HG02852 (cell line): ENCODE data around the gene TH.
"Not testable (repeated sequence)": the region's sequence is repeated elsewhere in the genome, so short reads cannot be mapped to it uniquely, and the experiment has no call there.

ENCODE experiments used
- ATAC-seq: cut with Tn5 transposase; IDR thresholded peaks from one replicate; pipeline ENCODE4 v1.9.1; 2021; ENCODE audit warnings: mild to moderate bottlenecking, moderate library complexity; ENCODE audit not compliant: unreplicated experiment

Gene TH

DNA sequence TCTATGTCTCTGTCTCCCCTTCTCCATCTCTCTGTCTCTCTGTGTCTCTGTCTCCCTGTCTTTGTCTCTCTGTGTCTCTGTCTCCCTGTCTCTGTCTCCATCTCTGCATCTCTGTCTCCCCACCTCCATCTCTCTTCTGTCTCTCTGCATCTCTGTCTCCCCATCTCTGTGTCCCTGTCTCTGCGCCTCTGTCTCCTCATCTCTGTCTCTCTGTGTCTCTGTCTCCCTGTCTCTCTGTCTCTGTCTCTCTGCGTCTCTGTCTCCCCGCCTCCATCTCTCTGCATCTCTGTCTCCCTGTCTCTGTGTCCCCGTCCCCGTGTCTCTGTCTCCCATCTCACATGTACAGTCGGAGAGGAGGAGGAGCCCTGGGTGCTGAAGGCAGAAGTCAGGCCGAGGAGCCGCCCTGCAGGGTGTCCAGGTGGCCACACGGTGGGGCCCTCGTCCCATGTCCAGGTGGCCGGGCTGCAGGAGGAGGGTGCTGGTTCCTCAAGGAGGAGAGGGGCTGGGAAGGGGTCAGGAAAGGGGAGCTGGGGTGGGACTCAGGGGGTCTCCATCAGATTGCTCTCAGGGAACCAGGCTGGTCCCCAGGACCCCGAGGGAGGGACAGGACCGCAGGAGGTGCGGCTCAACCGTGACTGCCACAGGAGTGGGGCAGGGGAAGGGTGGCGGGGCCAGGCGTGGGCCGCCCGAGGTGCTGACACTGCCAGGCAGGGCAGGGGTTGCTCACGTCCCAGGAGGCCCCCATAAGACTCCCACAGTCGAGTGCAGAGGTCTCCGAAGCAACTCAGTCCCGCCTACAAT is 25.6 kb upstream of the TH start:
- ATAC-seq = no peak

DNA sequence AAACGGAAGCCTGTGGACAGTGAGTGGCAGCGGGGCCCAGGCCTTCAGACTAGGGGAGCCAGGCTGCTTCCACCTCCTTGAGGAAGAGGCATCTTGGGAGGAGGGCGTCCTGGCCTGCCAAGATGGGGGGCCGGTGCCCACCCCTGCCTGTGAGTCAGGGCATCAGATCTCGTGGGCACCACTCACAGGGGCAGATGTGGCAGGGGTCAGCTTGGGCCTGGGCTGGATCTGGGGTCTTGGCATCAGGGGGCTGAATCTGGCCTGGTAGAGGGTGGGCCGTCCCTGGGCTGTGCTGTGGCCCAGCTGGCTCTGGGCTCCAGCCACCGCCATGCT is 24.1 kb upstream of the TH start:
- no peak for ATAC-seq

DNA sequence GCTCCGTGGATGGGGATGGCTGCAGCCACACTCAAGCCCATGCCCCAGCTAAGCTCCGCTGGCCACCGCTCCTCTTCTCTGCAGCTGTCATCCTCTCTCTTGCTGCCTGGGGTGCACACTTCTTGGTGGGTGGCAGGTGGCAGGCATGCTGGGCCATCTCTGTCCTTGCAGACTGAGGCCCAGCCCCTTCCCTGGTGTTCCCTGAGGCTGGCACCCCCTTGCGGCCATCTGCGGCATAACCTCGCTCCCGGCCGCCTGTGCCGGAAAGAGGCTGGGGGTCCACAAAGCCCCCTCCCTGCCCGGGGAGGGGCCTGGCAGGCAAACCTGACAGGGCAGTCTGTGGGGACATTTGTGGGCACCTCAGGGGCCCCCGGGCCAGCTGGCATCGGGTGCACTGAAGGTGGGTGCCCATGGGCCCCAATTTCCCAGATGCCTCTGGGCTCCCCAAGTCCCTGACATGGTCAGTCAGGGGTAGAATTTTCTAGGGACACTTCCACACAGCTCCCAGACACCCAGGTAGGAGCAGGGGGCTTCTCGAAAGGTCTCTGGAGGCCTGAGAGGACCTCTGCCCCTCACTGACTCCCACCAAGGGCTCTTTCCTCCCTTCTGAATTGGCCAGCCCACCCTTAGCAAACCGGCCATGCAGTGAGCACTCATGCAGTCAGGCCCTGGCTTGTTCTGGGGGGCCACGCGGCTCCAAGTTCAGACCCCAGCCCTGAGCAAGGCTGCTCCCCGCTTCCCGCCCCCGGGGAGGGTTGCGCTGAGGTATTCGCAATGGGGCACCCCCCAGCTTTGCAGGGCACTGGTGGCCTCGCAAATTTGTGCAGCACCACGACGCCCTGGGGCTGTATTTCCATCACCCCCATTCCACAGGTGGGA is 23.5 kb upstream of the TH start:
- no peak for ATAC-seq

DNA sequence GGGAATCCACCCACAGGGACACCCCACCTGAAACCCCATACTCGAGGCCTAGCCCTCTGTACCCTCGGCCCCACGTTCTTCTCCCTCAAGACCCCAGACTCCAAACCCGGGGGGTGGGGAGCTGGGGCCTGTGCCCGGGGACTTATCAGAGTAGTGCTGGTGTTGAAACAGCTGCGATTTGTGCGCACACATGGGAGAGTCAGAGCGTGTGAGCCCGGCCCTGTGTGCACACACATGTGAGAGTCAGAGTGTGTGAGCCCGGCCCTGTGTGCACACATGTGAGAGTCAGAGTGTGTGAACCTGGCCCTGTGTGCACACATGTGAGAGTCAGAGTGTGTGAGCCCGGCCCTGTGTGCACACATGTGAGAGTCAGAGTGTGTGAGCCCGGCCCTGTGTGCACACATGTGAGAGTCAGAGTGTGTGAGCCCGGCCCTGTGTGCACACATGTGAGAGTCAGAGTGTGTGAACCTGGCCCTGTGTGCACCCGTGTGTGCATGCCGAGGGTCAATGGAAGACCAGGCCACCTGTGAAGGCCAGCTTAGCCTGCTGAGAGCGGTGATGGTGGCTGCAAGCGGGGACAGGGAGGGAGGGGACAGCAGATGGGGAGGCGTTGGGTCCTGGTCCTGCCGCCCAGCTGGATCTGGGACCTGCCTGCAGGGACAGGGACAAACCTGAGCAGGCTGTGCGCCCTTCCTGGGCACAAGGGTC is 22.4 kb upstream of the TH start:
- not testable (repeated sequence) for ATAC-seq

DNA sequence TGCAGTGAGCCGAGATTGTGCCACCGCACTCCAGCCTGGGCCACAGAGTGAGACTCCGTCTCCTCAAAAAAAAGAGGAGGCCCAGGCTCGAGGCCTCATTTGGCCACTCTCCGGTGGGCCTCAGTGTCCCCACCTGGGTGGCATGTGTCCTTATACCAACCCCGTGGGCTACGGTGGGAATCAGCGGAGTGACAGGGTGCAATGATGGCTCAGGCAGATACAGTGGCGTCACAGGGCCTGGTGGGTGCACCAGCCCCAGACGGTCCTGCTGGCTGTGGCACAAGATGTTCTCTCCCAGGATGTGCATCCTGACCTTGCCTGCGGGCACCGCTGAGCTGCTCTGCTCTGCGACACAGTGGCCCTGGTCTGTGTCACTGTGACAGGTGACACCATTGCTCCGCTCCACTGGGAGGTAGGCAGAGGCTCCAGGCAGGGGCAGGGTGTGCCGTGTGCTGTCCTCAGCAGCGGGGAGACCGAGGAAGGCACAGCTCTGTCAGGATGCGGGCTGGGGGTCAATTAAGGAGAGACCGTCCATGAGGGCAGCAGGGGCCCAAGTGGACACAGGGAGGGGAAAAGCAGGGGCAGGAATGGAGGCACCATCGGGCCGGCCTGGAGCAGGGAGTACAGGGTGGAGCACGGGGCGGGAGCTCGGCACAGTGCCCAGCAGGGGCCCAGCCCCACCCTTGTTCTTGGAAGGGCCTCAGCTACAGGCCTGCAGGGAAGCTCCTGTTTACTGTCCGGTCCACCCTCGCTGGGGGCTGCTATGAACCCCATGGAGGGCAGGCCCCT is 21.7 kb upstream of the TH start:
- ATAC-seq = no peak

DNA sequence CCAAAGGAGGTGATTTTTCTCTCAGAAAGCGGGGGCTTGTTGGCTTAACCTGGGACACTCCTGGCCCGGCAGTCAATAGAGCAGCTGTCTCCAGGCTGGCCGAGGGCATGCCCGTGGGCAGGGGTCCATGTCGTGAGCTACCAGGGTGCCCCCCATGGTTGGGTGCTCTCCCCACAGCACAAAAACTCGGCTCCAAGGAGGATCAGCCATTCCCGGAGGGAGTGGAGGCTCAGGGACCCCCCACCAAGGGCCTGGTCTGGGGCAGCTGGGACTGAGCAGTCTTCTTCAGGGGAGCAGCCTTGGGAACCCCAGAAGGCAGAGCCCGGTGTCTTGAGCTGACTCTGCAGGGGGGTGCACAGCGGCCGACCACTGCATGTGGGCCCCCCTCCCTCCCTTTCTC is 20.8 kb upstream of the TH start:
- ATAC-seq = no peak

DNA sequence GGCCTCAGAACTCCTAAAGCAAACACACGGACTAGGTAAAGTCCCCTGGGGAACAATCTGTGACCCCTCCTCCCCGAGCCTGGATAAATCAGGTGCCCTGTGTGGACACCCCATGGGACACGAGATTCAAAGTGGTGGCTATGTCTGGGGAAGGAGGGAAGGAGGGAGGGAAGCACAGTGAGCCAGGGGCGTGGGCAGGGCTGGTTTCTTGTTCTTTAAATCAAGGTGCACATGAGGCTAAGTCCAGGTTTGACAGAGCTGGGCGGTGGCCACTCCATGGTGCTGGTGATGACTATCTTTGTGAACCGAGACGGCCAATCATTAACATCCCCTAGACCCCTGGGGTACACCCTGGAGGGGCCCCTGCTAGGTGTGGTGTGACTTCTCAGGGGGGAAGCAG is 20.3 kb upstream of the TH start:
- ATAC-seq = no peak

DNA sequence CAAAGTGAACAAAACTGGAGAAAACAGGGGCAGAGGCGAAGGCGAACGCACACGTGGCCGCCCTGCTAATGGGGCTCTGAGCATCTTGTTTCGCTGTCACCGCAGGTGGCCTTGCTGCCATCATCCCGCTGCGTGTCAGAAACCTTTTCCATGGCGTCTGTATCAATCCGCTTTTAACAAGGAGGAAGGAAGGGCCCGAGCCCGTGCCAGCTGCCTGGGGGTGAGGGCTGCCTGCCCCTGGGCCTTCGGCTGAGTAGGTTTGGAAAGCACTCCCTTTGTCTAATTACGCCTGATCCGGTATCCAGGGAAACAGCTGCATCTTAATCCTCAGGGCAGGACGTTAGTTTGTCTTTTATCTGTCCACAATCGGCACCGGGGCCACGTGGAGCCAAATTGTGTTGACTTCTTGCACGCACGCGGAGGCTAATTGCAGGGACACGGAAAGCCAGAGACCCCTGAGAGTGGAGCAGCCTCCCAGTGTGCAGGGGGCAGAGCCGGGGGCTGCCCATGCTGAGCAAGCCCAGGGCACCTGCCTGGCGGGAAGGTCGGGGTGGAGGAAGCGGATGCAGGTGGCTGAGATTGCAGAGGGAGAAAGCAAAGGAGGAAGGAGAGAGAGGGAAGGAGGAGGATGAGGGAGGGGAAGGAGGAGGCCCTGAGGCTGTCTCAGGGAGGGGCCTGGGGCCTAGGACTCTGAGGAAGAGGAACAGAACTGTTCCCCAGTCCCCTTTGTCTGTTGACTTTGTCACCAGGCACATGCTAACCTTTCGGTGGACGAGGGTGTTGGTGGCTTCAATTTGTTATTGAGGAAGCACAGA is 19.2 kb upstream of the TH start:
- ATAC-seq = no peak

DNA sequence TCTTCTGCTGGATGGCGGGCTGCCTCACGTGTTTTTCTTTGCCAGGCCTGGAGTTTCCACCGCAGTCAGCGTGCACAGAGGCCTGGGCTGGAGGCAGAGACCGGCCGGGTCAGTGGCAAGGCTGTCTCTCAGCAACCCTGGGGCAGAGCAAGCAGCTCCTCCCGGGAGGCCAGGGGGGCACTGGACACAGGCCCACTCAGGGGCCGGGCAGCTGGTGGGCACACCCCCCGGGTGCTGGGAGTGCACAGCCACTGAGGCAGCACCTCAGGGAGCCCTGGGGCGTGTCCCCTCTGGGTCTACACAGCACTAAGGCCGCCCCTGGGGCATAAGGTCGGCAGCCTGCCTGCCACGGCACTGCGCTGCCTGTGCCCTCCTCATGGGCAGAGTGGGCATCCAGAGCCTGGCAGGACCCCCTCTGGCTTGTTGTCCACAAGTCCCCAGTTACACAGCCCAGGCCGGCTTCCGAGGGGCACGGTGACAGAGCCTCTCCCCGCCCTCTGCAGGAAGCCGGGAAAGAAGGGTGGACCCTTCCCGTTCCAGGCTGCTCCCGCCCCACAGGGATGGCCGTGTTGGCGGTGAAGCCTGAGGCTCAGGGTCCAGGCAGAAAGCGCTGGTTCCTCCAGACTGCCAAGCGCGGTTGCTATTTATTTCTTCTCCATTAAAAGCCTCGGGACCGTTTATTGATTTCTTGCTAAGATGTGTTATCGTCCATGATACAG is 18.5 kb upstream of the TH start:
- no peak for ATAC-seq

DNA sequence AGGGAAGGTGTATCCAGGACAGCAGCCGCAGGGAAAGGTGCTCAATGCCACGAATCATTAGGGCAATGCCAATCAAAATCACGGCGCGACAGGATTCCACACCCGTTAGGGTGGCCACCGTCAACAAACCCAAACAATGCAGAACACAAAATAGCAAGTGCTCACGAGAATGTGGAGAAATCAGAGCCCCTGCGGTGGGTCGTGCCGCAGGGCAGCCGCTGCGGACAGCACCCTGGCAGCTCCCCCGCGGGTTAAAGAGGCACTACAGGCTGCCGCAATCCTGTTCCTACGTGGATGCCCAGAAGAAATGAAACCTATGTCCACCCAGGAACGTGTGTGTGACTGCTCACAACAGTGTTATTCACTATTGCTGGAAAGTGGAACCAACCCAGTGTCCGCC is 17.1 kb upstream of the TH start:
- ATAC-seq = no peak

DNA sequence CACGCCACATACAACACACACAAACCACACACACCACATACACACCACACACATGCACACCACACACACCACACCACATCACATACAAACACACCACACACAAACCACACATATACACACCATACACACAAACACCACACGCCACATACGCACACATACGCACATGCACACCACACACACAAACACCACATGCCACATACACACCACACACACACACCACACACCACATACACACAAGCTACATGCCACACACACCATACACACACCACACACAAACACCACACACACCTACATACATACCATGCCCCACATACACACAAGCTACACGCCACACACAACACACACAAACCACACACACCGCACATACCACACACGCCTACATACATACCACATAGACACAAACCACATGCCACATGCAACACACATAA is 15.7 kb upstream of the TH start:
- no peak for ATAC-seq

DNA sequence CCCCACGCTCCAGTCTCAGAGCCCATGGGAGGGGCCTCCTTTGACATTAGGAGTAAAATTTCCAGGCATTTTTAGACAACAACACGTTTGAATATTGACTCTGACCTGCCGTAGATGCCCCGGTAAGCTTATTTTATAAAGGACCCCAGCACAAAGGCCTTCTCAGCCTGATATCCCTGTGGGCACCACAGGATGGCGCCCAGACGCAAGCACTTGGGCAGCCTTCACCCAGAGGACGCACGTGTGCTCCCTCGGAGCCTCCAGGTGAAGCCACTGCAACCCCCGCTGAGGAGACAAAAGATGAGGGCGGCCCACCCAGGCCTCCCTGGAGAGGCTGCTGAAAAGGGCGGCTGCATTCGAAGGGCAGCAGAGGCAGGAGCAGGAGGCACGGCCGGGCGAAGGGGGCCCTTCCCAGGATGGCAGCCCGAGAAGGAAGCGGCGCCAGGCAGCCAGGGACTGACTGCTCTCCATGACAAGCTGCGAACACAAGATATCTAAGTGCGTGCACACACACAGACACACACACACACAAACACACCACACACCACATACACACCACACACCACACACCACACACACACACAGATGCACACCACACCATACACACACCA is 15.2 kb upstream of the TH start:
- ATAC-seq = no peak

DNA sequence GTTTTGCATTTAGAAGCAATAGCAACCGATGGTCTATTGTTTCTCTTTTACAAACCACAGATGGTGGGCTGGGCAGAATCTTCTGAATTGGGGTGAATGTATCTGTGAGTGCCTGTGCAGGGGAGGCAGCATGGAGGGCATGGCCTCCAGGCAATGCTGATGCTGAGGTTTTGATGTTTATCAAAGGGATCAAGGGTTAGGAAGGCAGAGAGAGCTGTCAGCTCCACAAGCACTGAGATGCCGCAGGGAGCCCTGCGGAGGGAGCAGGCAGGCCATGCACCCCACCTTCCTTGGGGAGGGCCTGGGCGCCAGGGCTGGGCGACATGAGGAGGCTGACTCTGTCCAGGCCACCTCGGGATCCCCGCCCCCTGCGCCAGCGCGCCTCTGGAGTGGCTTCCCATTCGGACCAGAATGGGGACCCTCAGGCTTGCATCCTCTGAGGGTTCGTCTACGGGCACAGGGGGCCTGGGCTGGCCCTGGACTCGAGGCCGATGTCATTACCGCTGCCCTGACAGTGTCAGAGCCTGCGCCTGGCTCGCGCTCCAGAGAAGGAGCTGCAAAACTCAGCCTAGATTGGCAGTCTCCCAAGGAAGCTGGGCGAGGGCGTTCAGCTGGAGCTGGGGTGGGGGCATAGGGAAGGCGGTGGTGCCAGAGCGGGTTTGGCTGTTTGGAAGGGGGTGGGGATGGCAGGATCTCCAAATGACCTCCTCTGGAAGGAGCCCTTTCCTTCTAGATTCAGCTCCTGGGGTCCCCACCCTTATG is 13.9 kb upstream of the TH start:
- no peak for ATAC-seq

DNA sequence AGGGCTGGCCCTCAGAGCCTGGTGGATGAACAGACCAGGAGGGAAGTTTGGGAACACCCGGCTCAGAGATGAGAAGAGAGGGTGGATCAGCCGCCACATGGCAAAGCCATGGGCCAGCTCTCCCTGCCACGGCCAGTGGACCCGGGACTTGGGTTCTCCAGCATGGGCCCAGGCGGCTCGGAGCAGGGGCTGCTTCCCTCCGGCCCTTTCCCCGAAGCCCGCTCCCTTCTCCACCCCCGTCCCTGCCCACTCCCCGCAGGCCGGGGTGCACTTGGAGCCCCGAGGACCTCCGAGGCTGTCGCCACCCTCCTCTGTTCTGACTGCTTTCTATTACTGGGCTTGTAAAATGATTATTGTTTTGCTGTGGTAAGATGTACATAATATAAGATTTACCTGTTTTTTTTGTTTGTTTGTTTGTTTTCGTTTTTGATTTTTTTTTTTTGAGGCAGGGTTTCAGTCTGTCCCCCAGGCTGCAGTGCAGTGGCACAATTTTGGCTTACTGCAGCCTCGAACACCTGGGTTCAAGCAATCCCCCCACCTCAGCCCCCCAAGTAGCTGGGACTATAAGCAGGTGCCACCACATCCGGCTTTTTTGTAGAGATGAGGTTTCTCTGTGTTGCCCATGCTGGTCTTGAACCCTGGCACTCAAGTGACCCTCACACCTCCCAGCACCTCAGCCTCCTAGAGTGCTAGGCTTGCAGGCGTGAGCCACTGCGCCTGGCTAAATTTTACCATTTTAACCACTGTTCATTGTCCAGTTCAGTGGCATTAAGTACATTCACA is 11.3 kb upstream of the TH start:
- ATAC-seq = no peak

DNA sequence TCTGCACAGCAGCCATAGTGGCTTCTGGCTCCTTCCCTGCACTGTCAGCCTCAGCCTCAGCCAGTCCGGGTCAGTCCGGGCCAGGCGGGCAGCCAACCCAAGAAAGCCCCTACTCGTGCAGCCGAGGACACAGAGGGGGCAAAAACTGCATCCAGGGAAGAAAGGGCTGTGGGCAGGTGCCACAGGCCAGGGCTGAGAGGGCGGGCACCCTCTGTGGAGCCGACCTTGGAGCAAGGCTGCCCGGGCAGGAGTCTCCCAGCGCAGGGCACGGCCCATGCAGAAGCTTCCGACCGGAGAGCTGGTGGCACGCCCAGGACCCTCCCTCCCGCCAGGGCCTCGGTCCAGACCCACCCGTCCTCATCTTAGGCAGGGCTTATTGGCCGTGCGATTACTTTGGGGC is 10.5 kb upstream of the TH start:
- no peak for ATAC-seq

DNA sequence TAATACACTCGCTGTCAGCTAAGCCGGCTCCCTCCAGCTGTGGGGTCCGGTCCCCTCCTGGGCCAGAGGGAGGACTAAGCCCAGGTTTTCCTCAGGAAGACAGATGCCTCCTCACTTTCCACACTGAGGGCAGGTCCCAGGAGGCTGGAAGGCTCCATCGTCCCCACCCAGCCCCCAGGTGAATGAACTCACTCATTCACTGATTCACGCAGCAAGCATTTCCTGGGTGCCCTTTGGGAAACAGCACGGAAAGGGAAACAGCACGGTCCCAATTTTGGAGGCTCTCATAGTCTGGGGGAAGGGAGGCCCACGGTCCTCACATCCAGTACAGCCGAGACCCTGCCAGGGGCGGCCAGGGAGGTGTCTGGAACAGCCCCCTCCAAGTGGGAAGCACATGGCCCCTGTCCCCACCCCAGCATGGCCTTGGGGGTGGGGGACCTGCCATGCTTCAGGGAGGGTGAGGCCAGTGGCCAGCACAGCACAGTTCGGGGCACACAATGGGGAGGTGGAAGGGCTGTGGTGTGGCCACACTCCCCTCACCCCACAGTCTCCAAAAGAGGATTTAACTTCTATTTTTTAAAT is 9.3 kb upstream of the TH start:
- no peak for ATAC-seq

DNA sequence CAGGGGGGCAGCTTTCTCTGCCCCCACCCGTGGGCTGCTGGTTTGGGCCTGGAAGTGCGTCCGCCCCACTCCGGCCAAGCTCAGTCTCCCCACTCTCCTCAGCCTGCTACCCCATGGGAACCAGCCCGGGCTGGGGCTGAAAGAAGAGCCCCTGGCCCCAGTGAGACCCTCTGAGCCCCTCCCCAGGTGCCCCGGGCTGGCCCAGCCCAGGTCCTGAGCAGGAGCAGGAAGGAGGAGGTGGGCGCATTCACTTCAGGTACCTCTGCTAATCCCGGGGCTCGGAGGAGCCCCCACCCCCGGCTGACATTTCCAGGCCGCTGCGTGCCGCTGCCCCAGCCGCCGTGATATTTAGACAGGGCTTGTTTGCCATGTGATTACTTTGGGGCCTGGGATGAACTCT is 8.7 kb upstream of the TH start:
- no peak for ATAC-seq
